Measurements from ENCODE around the gene PCBD2. TPM values are rescaled to one million over a fixed set of nuclear protein-coding genes. Genes with fewer than 3 reads are reported as not detected.
A peak's percentile ranks its signal among the peaks of the same experiment; 100 is the strongest.

Gene PCBD2
- total RNA-seq, 1 donor from 2014 or later = 10.5 TPM

- no peaks in the 10 kb centered on the region for H3K9me3 Mint-ChIP-seq
- no peak overlapping the region for H3K27ac Mint-ChIP-seq
- no peak overlapping the region for H3K4me3 Mint-ChIP-seq
- peaks cover 7% of the 10 kb centered on the region for H3K4me1 Mint-ChIP-seq (ENCODE audit: unreplicated experiment)
- TF ChIP-seq CTCF (conservative IDR thresholded peaks at IDR 0.05) = no peak
- no peaks in the 10 kb centered on the region for H3K27me3 Mint-ChIP-seq
- peaks cover 5% of the 10 kb centered on the region for H3K36me3 Mint-ChIP-seq
- no peak for DNase-seq (ENCODE audit: extremely low spot score, unreplicated experiment)
These were observed 60.4 kb downstream of the PCBD2 start for GRCh38 chr5:134965271-134965825.

- H3K9me3 Mint-ChIP-seq = no peaks in the 10 kb centered on the region
- H3K27me3 Mint-ChIP-seq = no peaks in the 10 kb centered on the region
- H3K36me3 Mint-ChIP-seq = peaks cover 5% of the 10 kb centered on the region
- H3K27ac Mint-ChIP-seq = no peak within 1 kb of the TSS
- no peak for TF ChIP-seq CTCF (conservative IDR thresholded peaks at IDR 0.05)
- peaks cover 7% of the 10 kb centered on the region for H3K4me1 Mint-ChIP-seq (ENCODE audit: unreplicated experiment)
- DNase-seq (ENCODE audit: extremely low spot score, unreplicated experiment) = no peak
- H3K4me3 Mint-ChIP-seq = peak within 1 kb of the TSS; percentile 60
These were observed 62.7 kb downstream of the PCBD2 start, which contains the start of gene CATSPER3 for GRCh38 chr5:134967607-134968006. TSS of gene CATSPER3 (plus strand) at chr5:134967907. CDS start at chr5:134967992, 85 bp downstream.

GRCh38 chr5:134968055-134968454, 63.1 kb downstream of the PCBD2 start:
- peaks cover 5% of the 10 kb centered on the region for H3K36me3 Mint-ChIP-seq
- no peaks in the 10 kb centered on the region for H3K27me3 Mint-ChIP-seq
- TF ChIP-seq CTCF (conservative IDR thresholded peaks at IDR 0.05) = no peak
- H3K4me3 Mint-ChIP-seq = peak overlapping the region; percentile 60
- DNase-seq (ENCODE audit: extremely low spot score, unreplicated experiment) = no peak
- peaks cover 7% of the 10 kb centered on the region for H3K4me1 Mint-ChIP-seq (ENCODE audit: unreplicated experiment)
- H3K9me3 Mint-ChIP-seq = no peaks in the 10 kb centered on the region
- H3K27ac Mint-ChIP-seq = no peak overlapping the region

- TF ChIP-seq CTCF (conservative IDR thresholded peaks at IDR 0.05) = no peak
- H3K4me3 Mint-ChIP-seq = no peak overlapping the region
These were observed 64.2 kb downstream of the PCBD2 start for GRCh38 chr5:134969166-134969565.

GRCh38 chr5:134975078-134975715, 70.3 kb downstream of the PCBD2 start:
- H3K27me3 Mint-ChIP-seq = no peaks in the 10 kb centered on the region
- TF ChIP-seq CTCF (conservative IDR thresholded peaks at IDR 0.05) = no peak
- DNase-seq (ENCODE audit: extremely low spot score, unreplicated experiment) = no peak
- H3K4me1 Mint-ChIP-seq (ENCODE audit: unreplicated experiment) = no peaks in the 10 kb centered on the region
- no peak overlapping the region for H3K27ac Mint-ChIP-seq
- no peak overlapping the region for H3K4me3 Mint-ChIP-seq
- peaks cover 11% of the 10 kb centered on the region for H3K36me3 Mint-ChIP-seq
- no peaks in the 10 kb centered on the region for H3K9me3 Mint-ChIP-seq

More at GRCh38 chr5:134969166-134969565, 64.2 kb downstream of the PCBD2 start:
- Mint-ChIP-seq H3K36me3 (peaks cover 8% of the 10 kb centered on the region), H3K27me3 (no peaks in the 10 kb centered on the region), H3K4me1 (ENCODE audit: unreplicated experiment) (peaks cover 7% of the 10 kb centered on the region), H3K9me3 (no peaks in the 10 kb centered on the region), H3K27ac (no peak overlapping the region)
- DNase-seq (ENCODE audit: extremely low spot score, unreplicated experiment) = no peak
